ENCODE data around the gene ZBTB11. TPM values are rescaled to one million over a fixed set of nuclear protein-coding genes. Genes with fewer than 3 reads are reported as not detected.

ZBTB11 gene
- total RNA-seq, 4 donors from 2014 or later = 14.6 to 20.9 (median 16.1) TPM

GRCh38 chr3:101675709-101676215 lies 1.2 kb downstream of the ZBTB11 start:
- in situ Hi-C loops (cut with MboI; ENCODE audit: low sequenced_read_pairs in 4 of 4) = no loop called here
- H3K4me3 ChIP-seq = peak overlapping the region; percentile 86 to 100 (median 99)
- TF ChIP-seq POLR2A (IDR thresholded peaks at IDR 0.05) = no peak
- no peak for TF ChIP-seq CTCF (IDR thresholded peaks at IDR 0.05 in 4 of 5, conservative IDR thresholded peaks at IDR 0.05 in 1 of 5)
- no peaks in the 10 kb centered on the region for H3K27me3 ChIP-seq
- no peaks in the 10 kb centered on the region for H3K9me3 ChIP-seq
- DNase-seq = no peak
- no peak for ATAC-seq
- intact Hi-C loops (cut with DNase I; ENCODE audit: low total_unique reads) = loop anchor here (5.0 kb wide), 1 partner anchor 163 kb away; the partner anchor contains the start of gene SENP7
- H3K36me3 ChIP-seq = peaks cover 0 to 19% of the 10 kb centered on the region in 2 donors
- peak overlapping the region; percentile 95 to 99 (median 98) for H3K27ac ChIP-seq
- peaks cover 17 to 23% of the 10 kb centered on the region in 2 donors for H3K4me1 ChIP-seq

GRCh38 chr3:101674518-101674917 lies 2.4 kb downstream of the ZBTB11 start:
- Histone ChIP-seq H3K4me1 (peaks cover 17 to 23% of the 10 kb centered on the region in 2 donors), H3K27me3 (no peaks in the 10 kb centered on the region), H3K9me3 (no peaks in the 10 kb centered on the region), H3K36me3 (peaks cover 0 to 20% of the 10 kb centered on the region in 2 donors), H3K27ac (peak overlapping the region in 2 of 4 donors; percentile 97 to 99), H3K4me3 (no peak overlapping the region)
- in situ Hi-C loops (cut with MboI; ENCODE audit: low sequenced_read_pairs in 4 of 4) = no loop called here
- no peak for ATAC-seq
- no peak for DNase-seq
- intact Hi-C loops (cut with DNase I; ENCODE audit: low total_unique reads) = no loop called here
- no peak for TF ChIP-seq CTCF (IDR thresholded peaks at IDR 0.05 in 4 of 5, conservative IDR thresholded peaks at IDR 0.05 in 1 of 5)
- no peak for TF ChIP-seq POLR2A (IDR thresholded peaks at IDR 0.05)

GRCh38 chr3:101673953-101674352 lies 3.0 kb downstream of the ZBTB11 start:
- no peak for DNase-seq
- H3K27me3 ChIP-seq = no peaks in the 10 kb centered on the region
- no peak for ATAC-seq
- H3K4me3 ChIP-seq = no peak overlapping the region
- no peaks in the 10 kb centered on the region for H3K9me3 ChIP-seq
- intact Hi-C loops (cut with DNase I; ENCODE audit: low total_unique reads) = no loop called here
- peaks cover 0 to 26% of the 10 kb centered on the region in 2 donors for H3K36me3 ChIP-seq
- H3K27ac ChIP-seq = no peak overlapping the region
- TF ChIP-seq POLR2A (IDR thresholded peaks at IDR 0.05) = no peak
- TF ChIP-seq CTCF (IDR thresholded peaks at IDR 0.05 in 4 of 5, conservative IDR thresholded peaks at IDR 0.05 in 1 of 5) = no peak
- in situ Hi-C loops (cut with MboI; ENCODE audit: low sequenced_read_pairs in 4 of 4) = no loop called here
- H3K4me1 ChIP-seq = peaks cover 17 to 23% of the 10 kb centered on the region in 2 donors

GRCh38 chr3:101671014-101671413 lies 5.9 kb downstream of the ZBTB11 start:
- no peak for DNase-seq
- no peaks in the 10 kb centered on the region for H3K27me3 ChIP-seq
- no peak overlapping the region for H3K27ac ChIP-seq
- intact Hi-C loops (cut with DNase I; ENCODE audit: low total_unique reads) (no loop called here), in situ Hi-C loops (cut with MboI; ENCODE audit: low sequenced_read_pairs in 4 of 4) (no loop called here)
- peaks cover 10 to 13% of the 10 kb centered on the region in 2 donors for H3K4me1 ChIP-seq
- TF ChIP-seq CTCF (IDR thresholded peaks at IDR 0.05 in 4 of 5, conservative IDR thresholded peaks at IDR 0.05 in 1 of 5) = no peak
- no peak for ATAC-seq
- H3K36me3 ChIP-seq = peaks cover 0 to 45% of the 10 kb centered on the region in 2 donors
- no peaks in the 10 kb centered on the region for H3K9me3 ChIP-seq
- no peak overlapping the region for H3K4me3 ChIP-seq

GRCh38 chr3:101667844-101668243 lies 9.1 kb downstream of the ZBTB11 start:
- Histone ChIP-seq H3K9me3 (no peaks in the 10 kb centered on the region), H3K4me1 (no peaks in the 10 kb centered on the region), H3K36me3 (peaks cover 0 to 69% of the 10 kb centered on the region in 2 donors), H3K4me3 (no peak overlapping the region), H3K27ac (no peak overlapping the region), H3K27me3 (no peaks in the 10 kb centered on the region)
- intact Hi-C loops (cut with DNase I; ENCODE audit: low total_unique reads) = no loop called here
- no peak for ATAC-seq
- no peak for TF ChIP-seq CTCF (IDR thresholded peaks at IDR 0.05 in 4 of 5, conservative IDR thresholded peaks at IDR 0.05 in 1 of 5)
- no peak for TF ChIP-seq POLR2A (IDR thresholded peaks at IDR 0.05)
- in situ Hi-C loops (cut with MboI; ENCODE audit: low sequenced_read_pairs in 4 of 4) = no loop called here
- no peak for DNase-seq

Measured in gastrocnemius medialis (tissue), 4 donors.